ENCODE results near the gene MAGI2.

- TF ChIP-seq, protein P1, sequence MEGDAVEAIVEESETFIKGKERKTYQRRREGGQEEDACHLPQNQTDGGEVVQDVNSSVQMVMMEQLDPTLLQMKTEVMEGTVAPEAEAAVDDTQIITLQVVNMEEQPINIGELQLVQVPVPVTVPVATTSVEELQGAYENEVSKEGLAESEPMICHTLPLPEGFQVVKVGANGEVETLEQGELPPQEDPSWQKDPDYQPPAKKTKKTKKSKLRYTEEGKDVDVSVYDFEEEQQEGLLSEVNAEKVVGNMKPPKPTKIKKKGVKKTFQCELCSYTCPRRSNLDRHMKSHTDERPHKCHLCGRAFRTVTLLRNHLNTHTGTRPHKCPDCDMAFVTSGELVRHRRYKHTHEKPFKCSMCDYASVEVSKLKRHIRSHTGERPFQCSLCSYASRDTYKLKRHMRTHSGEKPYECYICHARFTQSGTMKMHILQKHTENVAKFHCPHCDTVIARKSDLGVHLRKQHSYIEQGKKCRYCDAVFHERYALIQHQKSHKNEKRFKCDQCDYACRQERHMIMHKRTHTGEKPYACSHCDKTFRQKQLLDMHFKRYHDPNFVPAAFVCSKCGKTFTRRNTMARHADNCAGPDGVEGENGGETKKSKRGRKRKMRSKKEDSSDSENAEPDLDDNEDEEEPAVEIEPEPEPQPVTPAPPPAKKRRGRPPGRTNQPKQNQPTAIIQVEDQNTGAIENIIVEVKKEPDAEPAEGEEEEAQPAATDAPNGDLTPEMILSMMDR (conservative IDR thresholded peaks at IDR 0.05; ENCODE audit: low read depth in 2 of 2), result no peak
- no peak for TF ChIP-seq EZH2 (IDR thresholded peaks at IDR 0.05; ENCODE audit: low read depth, unreplicated experiment)
- TF ChIP-seq JUNB (IDR thresholded peaks at IDR 0.05; ENCODE audit: unreplicated experiment), result no peak
- TF ChIP-seq POLR2AphosphoS5 (IDR thresholded peaks at IDR 0.05; ENCODE audit: low read depth), result no peak
- TF ChIP-seq, protein P2, sequence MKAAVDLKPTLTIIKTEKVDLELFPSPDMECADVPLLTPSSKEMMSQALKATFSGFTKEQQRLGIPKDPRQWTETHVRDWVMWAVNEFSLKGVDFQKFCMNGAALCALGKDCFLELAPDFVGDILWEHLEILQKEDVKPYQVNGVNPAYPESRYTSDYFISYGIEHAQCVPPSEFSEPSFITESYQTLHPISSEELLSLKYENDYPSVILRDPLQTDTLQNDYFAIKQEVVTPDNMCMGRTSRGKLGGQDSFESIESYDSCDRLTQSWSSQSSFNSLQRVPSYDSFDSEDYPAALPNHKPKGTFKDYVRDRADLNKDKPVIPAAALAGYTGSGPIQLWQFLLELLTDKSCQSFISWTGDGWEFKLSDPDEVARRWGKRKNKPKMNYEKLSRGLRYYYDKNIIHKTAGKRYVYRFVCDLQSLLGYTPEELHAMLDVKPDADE (IDR thresholded peaks at IDR 0.05), result no peak
- no peak for TF ChIP-seq ZNF331 (CRISPR knock-in tag; IDR thresholded peaks at IDR 0.05; ENCODE audit: low read depth)
- TF ChIP-seq EZH2phosphoT487 (IDR thresholded peaks at IDR 0.05; ENCODE audit: unreplicated experiment), result no peak
- no peak for TF ChIP-seq CREB1 (CRISPR knock-in tag; IDR thresholded peaks at IDR 0.05; ENCODE audit: low read depth)
Observed at GRCh38 chr7:78901566-78901965, 551.9 kb downstream of the MAGI2 start.
